Naive B cell (primary cell): ENCODE measurements around the gene CCDC141. TPM values are rescaled to one million over a fixed set of nuclear protein-coding genes. Genes with fewer than 3 reads are reported as not detected.
A peak's percentile ranks its signal among the peaks of the same experiment; 100 is the strongest.

Source experiments
- ATAC-seq, 2 donors: fragments of 150-1000 bp; cut with Tn5 transposase; 2 replicates each; pipeline ENCODE4 v1.10.0; 2021; ENCODE audit warnings: low read depth in 2 of 2, mild to moderate bottlenecking in 2 of 2, moderate library complexity in 2 of 2
- DNase-seq: peaks from one replicate; pipeline ENCODE4 v3.0.0; 2022
- H3K27ac Mint-ChIP-seq, 6 donors: one replicate each; pipeline ENCODE4 v1.8.0; 2020 to 2022; ENCODE audit warnings: mild to moderate bottlenecking in 6 of 6, mixed read lengths in 6 of 6, moderate library complexity in 5 of 6, inconsistent platforms in 2 of 6
- H3K27me3 Mint-ChIP-seq, 3 donors: one replicate each; pipeline ENCODE4 v1.8.0; 2021 to 2022; ENCODE audit warnings: mixed read lengths in 3 of 3, mild to moderate bottlenecking in 1 of 3
- H3K36me3 Mint-ChIP-seq, 2 donors: one replicate each; pipeline ENCODE4 v1.8.0; 2020 to 2022; ENCODE audit warnings: mixed read lengths in 2 of 2, inconsistent platforms in 1 of 2, mild to moderate bottlenecking in 1 of 2
- H3K4me1 Mint-ChIP-seq, 3 donors: one replicate each; pipeline ENCODE4 v1.8.0; 2020 to 2022; ENCODE audit warnings: mixed read lengths in 3 of 3, inconsistent platforms in 1 of 3, mild to moderate bottlenecking in 1 of 3, moderate library complexity in 1 of 3
- H3K4me3 Mint-ChIP-seq, 8 donors: one replicate each; pipeline ENCODE4 v1.8.0; 2020 to 2022; ENCODE audit warnings: mild to moderate bottlenecking in 8 of 8, mixed read lengths in 8 of 8, moderate library complexity in 8 of 8, inconsistent platforms in 2 of 8
- H3K9me3 Mint-ChIP-seq, 7 donors: one replicate each; pipeline ENCODE4 v1.8.0; 2020 to 2022; ENCODE audit warnings: mixed read lengths in 7 of 7, mild to moderate bottlenecking in 5 of 7, inconsistent platforms in 2 of 7, moderate library complexity in 1 of 7
- polyA plus RNA-seq, 6 donors: library from polyadenylated mRNA; unstranded; fragments of 300-500 nt; fragmentation: Illumina TruSeq; gene quantifications; one replicate each; pipeline ENCODE4 v1.2.3, GENCODE V29; 2021; ENCODE audit warnings: low read depth in 6 of 6

Gene CCDC141
- polyA plus RNA-seq, 6 donors from 2014 or later = 3.3 to 20.1 (median 7.5) TPM

DNA sequence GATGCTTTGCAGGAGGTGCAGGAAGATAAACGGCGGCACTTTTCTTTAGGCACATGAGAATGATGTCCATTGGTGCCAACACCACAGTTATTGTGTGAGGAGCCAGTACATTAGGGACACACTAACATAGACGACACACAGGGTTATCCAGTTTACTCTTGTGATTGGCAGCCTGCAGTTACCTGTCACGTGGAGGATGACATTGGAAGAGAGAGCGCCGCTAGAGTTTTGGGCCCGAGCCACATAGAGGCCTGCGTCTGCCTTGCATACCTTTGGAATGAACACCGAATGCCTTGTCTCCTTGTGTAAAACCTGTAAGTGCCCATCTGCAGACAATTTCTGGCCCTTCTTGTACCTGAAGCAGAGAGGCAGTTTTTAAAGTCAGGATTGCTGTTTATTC lies 215.9 kb downstream of the CCDC141 start:
- H3K27ac Mint-ChIP-seq = no peak overlapping the region
- ATAC-seq = no peak
- no peaks in the 10 kb centered on the region for H3K9me3 Mint-ChIP-seq
- no peaks in the 10 kb centered on the region for H3K27me3 Mint-ChIP-seq
- H3K4me1 Mint-ChIP-seq = peaks cover 3 to 11% (median 4%) of the 10 kb centered on the region in 3 donors
- H3K36me3 Mint-ChIP-seq = peaks cover 0 to 10% of the 10 kb centered on the region in 2 donors
- no peak overlapping the region for H3K4me3 Mint-ChIP-seq
- no peak for DNase-seq

DNA sequence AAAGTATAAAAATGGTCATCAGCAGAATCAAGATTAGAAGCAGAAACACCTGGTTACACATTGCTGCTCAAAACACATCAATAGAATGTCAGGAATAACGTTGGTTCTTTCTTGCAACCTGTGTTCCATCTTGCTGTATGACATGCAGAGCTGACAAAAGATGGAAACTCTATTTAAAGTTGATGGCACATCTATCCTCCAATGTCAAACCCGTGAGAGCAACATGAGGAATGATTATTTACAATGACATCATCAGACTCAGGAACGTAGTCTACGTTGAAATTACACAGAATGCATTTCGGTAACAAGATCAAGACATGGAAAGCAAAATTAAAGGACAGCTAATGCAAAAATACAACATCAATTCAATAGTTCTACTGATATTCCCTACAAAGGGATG lies 216.6 kb downstream of the CCDC141 start:
- Mint-ChIP-seq H3K27me3 (no peaks in the 10 kb centered on the region), H3K27ac (peak overlapping the region in 1 of 6 donors; percentile 66), H3K9me3 (no peaks in the 10 kb centered on the region), H3K36me3 (peaks cover 0 to 9% of the 10 kb centered on the region in 2 donors), H3K4me1 (peaks cover 5 to 14% (median 7%) of the 10 kb centered on the region in 3 donors), H3K4me3 (no peak overlapping the region)
- ATAC-seq = no peak
- no peak for DNase-seq

DNA sequence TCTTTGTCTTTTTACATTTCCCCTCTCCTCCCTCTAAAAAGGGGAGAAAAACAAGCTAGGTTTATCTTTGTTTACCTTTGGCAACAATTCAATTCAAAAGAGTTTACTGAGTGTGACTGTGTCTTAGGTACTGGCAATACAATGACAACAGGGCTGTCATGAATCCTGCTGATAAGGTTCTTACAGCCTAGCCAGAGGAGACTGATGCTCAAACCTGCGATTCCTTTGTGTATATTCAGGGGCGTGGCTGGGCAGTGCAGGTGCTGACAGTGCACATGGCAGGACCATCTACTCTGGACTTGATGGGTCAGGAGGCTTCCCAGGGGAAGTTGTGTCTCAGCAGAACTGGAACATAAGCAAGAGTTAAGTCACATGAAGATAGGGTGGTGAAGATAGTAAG lies 219.5 kb downstream of the CCDC141 start:
- no peak for ATAC-seq
- peaks cover 8 to 14% of the 10 kb centered on the region in 2 donors for H3K36me3 Mint-ChIP-seq

DNA sequence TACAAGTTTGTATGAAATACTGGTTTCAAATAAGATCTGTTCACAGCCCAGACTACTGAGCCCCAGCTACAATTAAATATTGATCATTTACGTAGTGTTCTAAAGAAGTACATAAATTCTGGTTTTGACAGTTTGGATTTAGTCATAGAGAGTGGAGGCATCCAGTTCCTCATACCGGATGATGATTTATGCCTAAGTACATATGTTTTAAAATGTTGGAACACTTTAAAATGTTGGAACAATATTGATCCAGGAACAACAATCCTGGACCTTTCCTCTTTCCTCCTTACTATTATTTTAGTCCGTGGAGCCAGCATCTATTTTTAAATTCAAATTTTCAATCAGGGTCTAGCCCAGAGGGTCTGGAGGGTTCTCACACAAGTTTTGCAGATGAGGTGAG lies 220.0 kb downstream of the CCDC141 start:
- ATAC-seq (no peak), DNase-seq (no peak)
- H3K4me3 Mint-ChIP-seq = no peak overlapping the region
- peaks cover 8 to 14% of the 10 kb centered on the region in 2 donors for H3K36me3 Mint-ChIP-seq
- H3K9me3 Mint-ChIP-seq = peaks cover 0 to 7% (median 2%) of the 10 kb centered on the region in 7 donors
- peaks cover 5 to 14% (median 7%) of the 10 kb centered on the region in 3 donors for H3K4me1 Mint-ChIP-seq
- no peaks in the 10 kb centered on the region for H3K27me3 Mint-ChIP-seq
- no peak overlapping the region for H3K27ac Mint-ChIP-seq

More for the DNA sequence above, 219.5 kb downstream of the CCDC141 start:
- Mint-ChIP-seq H3K4me1 (peaks cover 5 to 14% (median 7%) of the 10 kb centered on the region in 3 donors), H3K4me3 (no peak overlapping the region), H3K27ac (peak overlapping the region in 1 of 6 donors; percentile 5), H3K9me3 (peaks cover 0 to 7% (median 2%) of the 10 kb centered on the region in 7 donors), H3K27me3 (no peaks in the 10 kb centered on the region)
- DNase-seq = no peak

DNA sequence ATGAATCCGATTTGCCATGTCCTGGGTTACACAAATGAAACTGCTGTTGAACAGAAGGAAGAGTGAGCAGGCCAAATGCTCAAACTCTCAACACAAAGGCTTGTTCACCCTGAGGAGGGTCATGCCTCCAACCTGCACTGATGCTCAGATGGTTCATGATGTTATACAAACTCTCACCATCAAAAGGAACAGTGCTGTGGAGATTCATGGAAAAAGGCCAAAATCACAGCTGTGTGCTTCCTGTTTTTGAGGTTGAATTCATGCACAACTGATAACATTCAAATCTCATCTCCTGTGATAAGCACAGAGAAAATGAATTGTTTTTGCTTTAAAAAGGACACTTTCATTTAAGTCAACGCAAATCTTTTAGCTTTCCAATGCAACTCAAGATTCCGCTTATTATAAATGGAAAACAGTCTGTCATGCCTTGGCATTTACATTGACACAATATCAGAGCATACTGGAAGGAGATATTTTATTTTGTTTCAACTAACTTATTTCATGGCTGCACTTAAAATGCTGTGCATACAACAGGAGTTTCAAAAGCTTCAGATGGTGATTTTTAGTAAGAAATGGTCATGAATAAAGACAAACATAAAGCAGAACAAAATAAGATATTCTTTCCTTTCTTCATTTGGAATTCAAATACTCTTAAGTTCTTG lies 220.5 kb downstream of the CCDC141 start:
- H3K27ac Mint-ChIP-seq = no peak overlapping the region
- no peak for ATAC-seq

DNA sequence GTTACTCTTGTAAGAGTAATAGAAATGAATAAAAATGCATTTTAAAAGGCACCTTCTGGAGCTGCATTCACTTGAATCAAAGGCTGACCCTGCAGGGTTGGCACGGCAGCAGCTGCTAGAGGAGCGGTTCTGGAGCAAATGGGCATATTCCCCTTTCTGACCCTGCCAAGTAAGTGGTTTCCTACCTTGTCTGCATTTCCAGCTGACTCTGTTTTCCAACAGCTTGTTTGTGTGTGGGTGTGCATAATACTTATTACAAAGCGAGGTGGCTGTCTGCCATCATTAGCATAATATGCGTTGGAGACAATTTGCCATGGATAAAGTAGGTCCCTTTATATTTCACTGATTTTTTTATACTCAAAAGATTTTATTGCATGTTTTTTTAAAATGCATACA lies 221.5 kb downstream of the CCDC141 start:
- no peak for ATAC-seq
- Mint-ChIP-seq H3K36me3 (peaks cover 8 to 14% of the 10 kb centered on the region in 2 donors), H3K4me3 (no peak overlapping the region), H3K4me1 (peaks cover 5 to 14% (median 7%) of the 10 kb centered on the region in 3 donors), H3K27me3 (no peaks in the 10 kb centered on the region), H3K27ac (no peak overlapping the region), H3K9me3 (peaks cover 0 to 7% (median 2%) of the 10 kb centered on the region in 7 donors)
- no peak for DNase-seq

More for the DNA sequence above, 220.5 kb downstream of the CCDC141 start:
- no peak overlapping the region for H3K4me3 Mint-ChIP-seq
- peaks cover 5 to 14% (median 7%) of the 10 kb centered on the region in 3 donors for H3K4me1 Mint-ChIP-seq
- no peak for DNase-seq
- H3K36me3 Mint-ChIP-seq = peaks cover 8 to 14% of the 10 kb centered on the region in 2 donors
- H3K9me3 Mint-ChIP-seq = peaks cover 0 to 7% (median 2%) of the 10 kb centered on the region in 7 donors
- H3K27me3 Mint-ChIP-seq = no peaks in the 10 kb centered on the region

DNA sequence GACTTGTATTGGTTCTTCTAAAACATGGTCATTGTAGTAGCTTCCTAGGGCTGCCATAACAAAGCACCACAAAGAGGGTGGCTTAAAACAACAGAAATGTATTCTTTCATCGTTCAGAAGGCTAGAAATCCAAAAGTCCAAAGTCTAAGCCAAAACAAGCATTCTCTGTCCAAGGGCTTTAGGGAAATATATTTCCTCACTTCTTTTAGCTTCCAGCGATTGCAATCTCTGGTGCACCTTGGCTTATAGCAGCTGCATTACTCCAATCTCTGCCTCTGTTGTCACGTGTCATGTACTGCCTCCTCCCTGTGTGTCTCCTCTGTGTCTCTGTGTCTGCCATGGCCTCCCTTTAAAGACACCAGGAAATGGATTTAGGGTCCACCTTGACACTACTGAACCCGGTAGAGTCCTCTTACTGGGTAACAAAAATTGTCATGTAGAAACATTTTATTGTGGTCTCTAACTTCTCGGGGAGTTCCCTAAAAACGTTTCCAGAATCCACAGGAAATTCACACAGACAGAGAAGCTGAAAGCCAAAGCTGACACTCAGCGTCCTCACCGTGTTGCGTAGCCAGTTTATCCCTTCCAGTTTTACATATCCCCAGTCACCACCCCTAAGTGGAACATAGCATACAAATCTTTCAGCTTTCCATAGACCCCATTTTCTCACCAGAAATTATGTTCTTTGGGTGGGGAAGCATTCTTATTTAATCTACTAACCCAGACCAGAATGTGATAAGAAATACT lies 222.0 kb downstream of the CCDC141 start:
- DNase-seq = no peak
- Mint-ChIP-seq H3K4me1 (peaks cover 5 to 14% (median 7%) of the 10 kb centered on the region in 3 donors), H3K4me3 (no peak overlapping the region), H3K36me3 (peaks cover 8 to 14% of the 10 kb centered on the region in 2 donors), H3K9me3 (peaks cover 0 to 7% (median 2%) of the 10 kb centered on the region in 7 donors), H3K27me3 (no peaks in the 10 kb centered on the region), H3K27ac (peak overlapping the region in 1 of 6 donors; percentile 33)
- ATAC-seq = no peak

DNA sequence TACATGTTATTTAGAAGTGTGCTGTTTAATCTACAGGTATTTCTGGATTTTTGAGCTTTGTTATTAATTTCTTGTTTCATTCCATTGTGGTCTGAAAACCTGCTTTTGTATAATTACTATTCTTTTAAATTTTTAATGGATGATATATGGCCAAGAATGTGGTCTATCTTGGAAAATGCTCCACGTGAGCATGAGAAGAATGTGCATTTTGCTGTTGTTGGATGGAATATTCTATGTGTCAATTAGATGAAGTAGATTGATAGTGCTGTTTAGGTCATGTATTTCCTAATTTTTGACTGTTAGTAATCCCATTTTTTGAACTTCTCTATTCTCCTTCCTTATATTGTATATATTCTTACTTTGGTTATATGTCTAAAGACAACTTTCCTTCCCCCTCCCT lies 222.8 kb downstream of the CCDC141 start:
- peaks cover 8 to 14% of the 10 kb centered on the region in 2 donors for H3K36me3 Mint-ChIP-seq
- H3K27ac Mint-ChIP-seq = peak overlapping the region in 1 of 6 donors; percentile 24
- peaks cover 5 to 14% (median 7%) of the 10 kb centered on the region in 3 donors for H3K4me1 Mint-ChIP-seq
- H3K9me3 Mint-ChIP-seq = peaks cover 0 to 7% (median 2%) of the 10 kb centered on the region in 7 donors
- ATAC-seq (no peak), DNase-seq (no peak)
- no peaks in the 10 kb centered on the region for H3K27me3 Mint-ChIP-seq
- no peak overlapping the region for H3K4me3 Mint-ChIP-seq

DNA sequence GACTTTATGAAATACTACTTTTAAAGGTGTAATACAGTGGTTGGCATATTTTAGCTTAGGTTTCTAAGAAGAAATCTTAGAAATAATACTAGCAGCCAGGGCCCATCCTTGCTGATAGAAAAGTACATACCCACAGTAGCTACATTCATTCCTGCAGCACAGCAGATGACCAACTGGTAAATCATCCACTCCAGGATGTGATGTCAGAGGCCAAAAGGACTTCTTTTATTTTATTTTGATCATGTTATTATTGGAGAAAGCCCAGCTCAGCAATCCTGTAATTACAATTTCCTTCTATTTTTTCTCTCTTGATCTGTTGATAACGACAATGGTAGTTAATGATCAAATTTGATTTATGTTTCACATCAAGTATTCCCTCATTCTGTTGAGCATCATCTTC lies 224.8 kb downstream of the CCDC141 start:
- Mint-ChIP-seq H3K4me1 (peaks cover 6 to 13% (median 9%) of the 10 kb centered on the region in 3 donors), H3K4me3 (no peak overlapping the region), H3K9me3 (peaks cover 0 to 7% (median 2%) of the 10 kb centered on the region in 7 donors), H3K36me3 (peaks cover 8 to 14% of the 10 kb centered on the region in 2 donors), H3K27me3 (no peaks in the 10 kb centered on the region), H3K27ac (no peak overlapping the region)
- ATAC-seq = no peak
- no peak for DNase-seq

DNA sequence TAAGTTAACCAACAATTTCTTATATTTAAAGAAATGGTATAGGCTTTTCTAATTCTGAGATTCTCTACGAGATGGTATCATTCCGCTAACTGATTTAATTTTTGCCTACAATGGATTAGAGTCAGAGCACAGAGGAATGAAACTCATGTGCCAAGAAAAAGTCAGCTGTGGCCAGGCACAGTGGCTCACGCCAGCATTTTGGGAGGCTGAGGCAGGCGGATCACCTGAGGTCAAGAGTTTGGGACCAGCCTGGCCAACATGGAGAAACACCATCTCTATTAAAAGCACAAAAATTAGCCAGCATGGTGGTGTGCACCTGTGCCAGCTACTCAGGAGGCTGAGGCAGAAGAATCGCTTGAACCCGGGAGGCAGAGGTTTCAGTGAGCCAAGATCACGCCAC lies 225.8 kb downstream of the CCDC141 start:
- no peak for DNase-seq
- Mint-ChIP-seq H3K4me3 (no peak overlapping the region), H3K36me3 (peaks cover 8 to 12% of the 10 kb centered on the region in 2 donors), H3K4me1 (peaks cover 6 to 11% (median 7%) of the 10 kb centered on the region in 3 donors), H3K27me3 (no peaks in the 10 kb centered on the region), H3K27ac (peak overlapping the region in 1 of 6 donors; percentile 20), H3K9me3 (peaks cover 0 to 7% (median 2%) of the 10 kb centered on the region in 7 donors)
- no peak for ATAC-seq

DNA sequence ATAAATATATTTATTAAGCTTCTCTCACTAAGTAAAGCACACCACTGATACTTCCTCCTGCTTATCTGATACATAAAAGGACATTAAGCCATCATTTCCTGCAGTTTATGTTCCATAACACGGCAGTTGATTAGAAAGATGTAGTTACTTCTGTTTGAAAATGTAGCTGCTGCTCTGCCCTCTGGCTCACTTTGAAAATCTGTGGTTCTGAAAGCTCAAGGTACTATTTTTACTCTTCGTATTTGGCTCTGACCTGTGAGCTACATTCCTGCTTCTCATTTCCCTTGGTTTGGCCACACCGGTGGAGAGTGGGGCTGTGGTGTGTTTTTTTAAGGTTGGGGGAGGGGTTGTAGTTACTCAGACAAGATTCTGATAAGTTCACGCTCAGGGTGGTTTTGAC lies 229.9 kb downstream of the CCDC141 start:
- no peaks in the 10 kb centered on the region for H3K27me3 Mint-ChIP-seq
- peaks cover 3 to 6% (median 5%) of the 10 kb centered on the region in 3 donors for H3K4me1 Mint-ChIP-seq
- ATAC-seq (peak in 1 of 2 donors; percentile 13), DNase-seq (no peak)
- peak overlapping the region in 4 of 8 donors; percentile 3 to 69 (median 21) for H3K4me3 Mint-ChIP-seq
- H3K27ac Mint-ChIP-seq = peak overlapping the region in 3 of 6 donors; percentile 25 to 62 (median 29)
- no peaks in the 10 kb centered on the region for H3K9me3 Mint-ChIP-seq
- no peaks in the 10 kb centered on the region for H3K36me3 Mint-ChIP-seq

DNA sequence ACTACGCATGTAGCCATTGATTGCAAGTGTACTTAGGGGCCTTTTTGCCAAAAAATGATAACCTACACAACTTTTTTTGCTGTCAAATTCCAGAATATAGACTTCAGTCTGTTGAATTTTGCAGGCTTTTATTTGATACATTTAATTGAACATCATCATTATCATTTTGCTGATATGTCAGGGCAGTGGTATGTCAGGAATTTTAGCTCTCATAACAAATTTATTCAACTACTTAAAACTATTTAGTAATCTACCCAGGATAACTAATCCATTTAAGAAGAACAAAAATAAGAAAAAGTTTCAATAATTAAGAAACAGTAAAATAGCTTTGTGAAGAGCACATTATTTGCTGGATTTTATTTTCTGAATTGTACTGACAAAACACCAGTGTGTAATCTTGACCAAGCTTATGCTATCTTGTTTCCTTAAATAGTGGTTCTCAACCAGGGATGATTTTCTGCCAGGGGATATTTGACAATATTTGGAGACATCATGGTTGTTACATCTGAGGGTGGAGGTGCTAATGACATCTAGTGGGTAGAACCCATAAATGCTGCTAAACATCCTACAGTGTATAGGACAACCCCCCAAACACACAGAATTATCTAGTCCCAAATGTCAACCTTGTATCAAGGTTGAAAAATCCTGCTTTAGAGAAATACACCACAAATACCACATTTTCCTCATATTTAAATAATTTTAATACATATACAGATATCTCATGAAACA lies 230.6 kb downstream of the CCDC141 start:
- Mint-ChIP-seq H3K9me3 (no peaks in the 10 kb centered on the region), H3K36me3 (no peaks in the 10 kb centered on the region), H3K27ac (no peak overlapping the region), H3K4me1 (peaks cover 3 to 6% (median 5%) of the 10 kb centered on the region in 3 donors), H3K4me3 (no peak overlapping the region), H3K27me3 (no peaks in the 10 kb centered on the region)
- DNase-seq = no peak
- no peak for ATAC-seq

DNA sequence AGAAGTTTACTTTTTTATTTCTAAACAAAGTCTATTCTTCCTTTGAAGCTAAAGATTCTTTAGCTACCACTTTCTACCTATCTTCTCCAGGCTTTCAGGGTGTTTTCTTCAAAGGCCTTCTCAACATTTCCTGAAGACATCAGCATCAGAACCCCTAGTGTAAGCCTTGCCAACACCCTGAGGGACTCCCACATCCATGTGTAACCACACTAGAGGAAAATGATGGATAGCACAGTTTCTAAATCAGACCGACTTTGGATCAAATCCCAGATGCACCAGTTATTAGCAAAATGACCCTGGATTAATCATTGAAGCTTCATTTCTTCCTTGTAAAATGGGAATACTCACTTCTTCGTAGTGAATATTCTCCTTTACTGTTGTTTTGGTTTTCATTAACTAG lies 238.0 kb downstream of the CCDC141 start:
- H3K9me3 Mint-ChIP-seq = no peaks in the 10 kb centered on the region
- no peaks in the 10 kb centered on the region for H3K27me3 Mint-ChIP-seq
- H3K4me3 Mint-ChIP-seq = no peak overlapping the region
- DNase-seq (no peak), ATAC-seq (no peak)
- no peaks in the 10 kb centered on the region for H3K4me1 Mint-ChIP-seq
- H3K27ac Mint-ChIP-seq = no peak overlapping the region
- no peaks in the 10 kb centered on the region for H3K36me3 Mint-ChIP-seq
